HG03135 (cell line): Measurements from ENCODE around the gene UQCRFS1.

Source experiments
- ATAC-seq: cut with Tn5 transposase; IDR thresholded peaks from one replicate; pipeline ENCODE4 v1.9.1; 2021; ENCODE audit warnings: mild to moderate bottlenecking, moderate library complexity; ENCODE audit not compliant: unreplicated experiment

Gene UQCRFS1

GRCh38 chr19:29170554-29170953 is 42.4 kb downstream of the UQCRFS1 start:
- ATAC-seq: no peak

- no peak for ATAC-seq
Measured at GRCh38 chr19:29162694-29163093, 50.3 kb downstream of the UQCRFS1 start.

GRCh38 chr19:29155683-29156082 is 57.3 kb downstream of the UQCRFS1 start:
- ATAC-seq: no peak
